Stimulated activated CD8-positive, alpha-beta memory T cell treated with anti-CD3 and anti-CD28 coated beads, Interleukin-2, amount 100 ng/mL, for 1 hour (primary cell): Measurements from ENCODE around the gene POLR3B.
"Not testable (repeated sequence)": the region's sequence is repeated elsewhere in the genome, so short reads cannot be mapped to it uniquely, and the experiment has no call there.

Source experiments
- DNase-seq, 2 donors: peaks; one replicate each; pipeline ENCODE4 v3.0.0-alpha.2; 2020; ENCODE audit warnings: low read depth in 2 of 2

The POLR3B gene

DNA sequence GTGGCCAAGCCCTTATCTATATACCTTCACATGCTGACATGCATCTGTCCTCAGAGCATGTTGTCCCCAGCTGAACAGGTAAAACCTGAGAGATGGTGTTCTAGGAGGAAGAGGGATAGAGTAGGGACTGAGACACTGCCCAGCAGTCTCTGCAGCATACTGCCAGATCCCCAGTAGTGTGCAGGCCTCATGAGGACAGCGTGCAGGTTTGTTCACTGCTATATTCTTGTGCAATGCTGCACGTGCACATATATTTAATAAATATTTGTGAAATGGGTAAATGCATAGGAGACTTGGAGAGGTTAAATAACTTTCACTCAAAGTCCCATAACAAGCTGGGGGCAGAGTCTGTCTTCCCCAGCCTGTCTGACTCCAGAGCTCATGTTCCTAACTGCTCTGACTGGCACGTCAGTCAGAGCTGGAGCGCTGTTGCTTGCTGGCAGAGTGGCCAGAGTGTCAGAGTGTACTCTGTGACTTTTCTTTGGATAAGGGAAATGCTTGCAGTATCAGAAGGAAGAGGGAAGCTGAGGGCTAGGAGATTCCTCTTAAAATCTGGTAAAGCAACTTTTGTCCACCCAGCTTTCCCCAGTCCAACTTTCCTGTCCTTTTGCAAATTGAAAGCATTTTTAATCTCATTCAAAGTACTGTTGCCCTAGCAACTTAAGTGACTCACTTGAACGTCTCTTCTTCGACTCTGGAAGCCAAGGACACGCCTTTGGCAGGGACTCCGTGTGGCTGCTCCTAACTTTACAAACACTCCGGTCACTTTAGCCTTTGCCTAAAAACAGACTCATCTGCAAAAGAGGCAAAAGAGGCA, 14.9 kb upstream of the POLR3B start:
- no peak for DNase-seq

DNA sequence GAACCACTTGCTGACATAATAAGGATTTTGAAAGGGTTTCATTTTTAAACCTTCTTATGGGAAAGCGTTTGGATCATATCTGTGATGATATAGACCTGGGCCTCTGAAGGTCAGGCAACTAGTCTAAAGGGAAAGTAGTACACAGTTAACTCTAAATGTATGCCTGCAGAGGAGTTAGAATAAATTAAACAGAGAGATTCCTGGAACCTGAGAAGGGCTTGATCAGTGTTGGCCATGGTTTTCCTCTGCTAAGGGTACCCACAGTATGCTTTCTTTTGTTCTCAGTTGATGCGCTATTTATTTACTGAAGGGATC, 14.4 kb upstream of the POLR3B start:
- no peak for DNase-seq

DNA sequence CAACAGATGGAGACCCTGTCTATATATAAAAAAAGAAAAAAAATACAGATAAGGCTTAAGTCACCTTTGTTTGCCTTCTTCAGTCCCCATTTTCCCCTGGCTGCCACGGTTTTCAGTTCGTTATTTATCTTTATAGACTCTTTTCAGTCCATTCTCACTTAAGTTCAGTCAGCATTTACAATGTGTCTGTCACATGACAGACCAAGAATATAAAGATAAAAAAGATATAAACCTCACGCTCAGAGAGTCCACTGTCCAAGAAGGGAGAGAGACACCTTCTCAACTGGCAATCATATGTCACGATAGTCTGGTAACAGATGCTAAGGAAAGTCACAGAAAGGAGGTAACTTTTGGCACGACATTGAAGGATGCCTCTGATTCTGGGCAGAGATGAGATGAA, 13.4 kb upstream of the POLR3B start:
- no peak for DNase-seq

DNA sequence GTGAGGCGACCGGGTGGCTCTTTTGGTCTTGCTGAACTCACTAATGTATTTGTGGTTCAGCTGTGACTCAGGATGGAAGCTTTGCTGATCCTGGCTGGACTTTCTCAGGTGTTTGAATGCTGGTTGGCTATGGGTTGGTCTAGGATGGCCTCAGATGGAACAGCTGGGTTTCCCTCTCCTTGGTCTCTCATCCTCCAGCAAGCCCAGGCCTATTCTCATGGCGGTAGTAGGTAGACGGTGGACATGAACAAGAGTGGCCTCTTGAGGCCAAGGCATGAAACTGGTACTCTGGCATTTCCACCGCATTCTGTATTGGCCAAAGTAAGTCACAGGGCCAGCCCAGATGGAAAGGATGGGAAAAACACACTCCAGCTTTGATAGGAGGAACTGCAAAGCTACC, 11.8 kb upstream of the POLR3B start:
- no peak for DNase-seq

DNA sequence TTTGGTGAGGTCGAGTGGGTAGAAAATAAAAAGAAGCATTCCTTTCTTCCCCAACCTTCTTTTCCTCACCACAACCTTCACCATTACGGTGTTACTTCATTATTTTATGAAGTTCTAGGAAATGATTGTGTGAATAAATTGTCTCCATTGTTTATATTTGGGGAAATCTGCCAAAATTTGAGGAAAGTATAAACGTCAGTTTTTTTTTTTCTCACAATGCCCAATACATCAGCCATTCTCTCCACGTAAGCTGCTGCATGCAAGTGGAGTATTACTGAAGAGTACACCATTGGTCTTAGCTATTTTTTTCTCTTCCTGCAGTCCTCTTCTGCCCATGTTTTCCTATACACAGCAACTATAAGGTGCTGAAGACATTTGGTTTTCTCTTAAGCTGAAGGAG, 9.1 kb upstream of the POLR3B start:
- no peak for DNase-seq

DNA sequence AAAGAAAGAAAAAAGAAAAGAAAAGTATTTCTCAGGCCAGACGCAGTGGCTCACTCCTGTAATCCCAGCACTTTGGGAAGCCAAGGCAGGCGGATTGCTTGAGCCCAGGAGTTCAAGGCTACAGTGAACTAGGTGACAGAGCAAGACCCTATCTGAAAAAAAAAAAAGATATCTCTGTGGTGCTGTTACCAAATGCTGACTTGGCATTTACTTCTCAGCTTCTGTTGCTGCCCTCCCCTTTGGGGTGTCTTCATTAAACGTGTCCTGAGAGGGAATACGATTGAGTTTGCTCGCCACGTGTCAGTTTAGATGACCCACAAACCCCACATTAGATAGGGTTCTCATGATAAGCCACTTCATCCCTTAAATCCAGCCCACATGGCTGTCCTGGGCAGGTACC, 4.4 kb upstream of the POLR3B start:
- DNase-seq: no peak

DNA sequence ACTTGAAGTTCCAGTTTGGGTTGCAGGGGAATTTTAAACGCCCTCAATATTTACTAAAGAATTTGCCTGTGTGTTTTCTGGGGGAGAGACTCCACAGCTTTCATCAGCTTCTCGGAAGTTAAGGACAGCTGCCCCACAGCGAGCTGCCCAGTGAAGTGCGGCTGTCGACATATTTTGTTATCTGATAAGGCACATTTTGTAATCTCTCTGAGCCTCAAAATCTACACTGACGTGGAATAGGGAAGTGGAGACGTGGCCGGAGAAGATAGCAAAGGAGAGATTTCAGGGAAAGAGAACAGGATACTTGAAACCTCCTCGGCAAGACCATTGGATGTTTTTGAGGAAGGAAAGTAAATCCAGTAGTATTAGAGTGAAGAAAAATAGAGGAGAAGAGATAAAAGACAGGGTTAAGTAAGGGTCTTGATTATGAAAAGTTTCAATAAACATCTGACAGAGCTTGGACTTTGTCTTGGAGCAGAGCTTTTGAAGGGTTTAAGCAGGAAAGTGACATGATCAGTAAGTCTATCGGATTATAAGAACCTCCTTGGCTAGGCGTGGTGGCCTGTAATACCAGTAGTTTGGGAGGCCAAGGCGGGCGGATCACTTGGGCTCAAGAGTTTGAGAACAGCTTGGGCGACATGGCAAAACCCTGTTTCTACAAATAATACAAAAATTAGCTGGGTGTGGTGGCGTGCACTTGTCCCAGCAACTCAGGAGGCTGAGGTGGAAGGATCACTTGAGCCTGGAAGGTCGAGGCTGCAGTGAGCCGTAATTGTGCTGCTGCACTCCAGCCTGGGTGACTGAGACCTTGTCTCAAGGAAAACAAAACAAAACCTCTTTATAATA, 1.1 kb downstream of the POLR3B start:
- no peak for DNase-seq

DNA sequence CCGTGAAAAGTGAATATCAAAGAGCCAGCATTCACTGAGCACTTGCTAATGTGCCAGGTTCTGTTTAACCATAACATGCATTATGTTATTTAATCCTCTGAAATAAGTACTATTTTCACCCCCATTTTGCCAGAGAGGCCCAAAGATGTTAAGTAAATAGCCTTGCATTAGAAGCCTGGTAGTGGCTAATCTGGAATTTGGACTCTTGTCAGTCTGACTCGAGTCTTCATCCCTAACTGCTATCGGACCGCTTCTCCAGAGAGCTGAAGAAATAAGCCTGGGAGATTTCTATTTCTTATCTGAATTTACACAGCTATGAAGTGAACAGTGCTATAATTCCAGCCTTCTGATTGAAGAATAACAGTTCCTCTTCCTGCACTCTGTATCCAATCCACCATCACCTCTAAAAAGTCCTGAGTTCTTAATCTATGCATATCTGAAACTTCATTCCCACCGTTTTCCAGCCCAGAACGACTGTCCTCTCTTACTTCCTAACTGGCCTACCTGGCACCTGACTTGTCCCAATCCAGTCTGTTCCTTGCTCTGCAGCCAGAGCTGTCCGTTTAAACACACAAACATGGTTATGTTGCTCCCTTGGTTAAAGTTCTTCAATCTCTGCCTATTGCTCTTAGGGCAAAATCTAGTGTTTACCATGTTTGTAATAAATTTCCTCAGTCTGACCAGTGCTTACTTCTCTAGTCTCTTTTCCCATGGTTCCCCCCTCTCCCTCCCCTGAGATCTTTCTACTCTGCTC, 2.3 kb downstream of the POLR3B start:
- no peak for DNase-seq

DNA sequence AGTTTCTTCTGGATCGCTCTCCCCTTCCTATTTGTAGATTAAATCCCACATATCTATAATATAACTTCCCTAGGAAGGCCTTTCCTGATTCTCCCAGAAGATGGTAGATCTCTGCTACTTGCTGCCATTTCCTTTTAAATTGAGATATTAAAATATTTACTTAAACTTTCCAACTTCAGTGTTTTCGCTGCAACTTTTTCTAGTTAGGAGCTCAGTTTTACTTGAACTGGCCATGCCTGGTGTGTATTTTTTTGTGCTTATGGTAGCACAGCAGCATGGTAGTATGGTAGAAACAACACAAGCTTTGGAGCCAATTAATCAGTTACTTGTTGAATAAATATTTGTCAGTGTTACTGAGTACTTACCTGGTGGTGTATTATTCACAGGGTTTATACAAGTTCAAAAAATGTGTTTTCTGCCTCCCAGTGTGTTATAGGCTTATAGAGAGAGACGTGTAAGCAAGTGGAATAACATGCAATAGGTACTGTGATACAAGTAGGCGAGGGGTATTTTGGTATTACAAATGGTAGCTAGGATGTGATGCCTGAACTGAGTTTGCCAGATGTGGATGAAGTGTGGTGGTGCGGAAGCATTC, 2.9 kb downstream of the POLR3B start:
- DNase-seq: no peak

DNA sequence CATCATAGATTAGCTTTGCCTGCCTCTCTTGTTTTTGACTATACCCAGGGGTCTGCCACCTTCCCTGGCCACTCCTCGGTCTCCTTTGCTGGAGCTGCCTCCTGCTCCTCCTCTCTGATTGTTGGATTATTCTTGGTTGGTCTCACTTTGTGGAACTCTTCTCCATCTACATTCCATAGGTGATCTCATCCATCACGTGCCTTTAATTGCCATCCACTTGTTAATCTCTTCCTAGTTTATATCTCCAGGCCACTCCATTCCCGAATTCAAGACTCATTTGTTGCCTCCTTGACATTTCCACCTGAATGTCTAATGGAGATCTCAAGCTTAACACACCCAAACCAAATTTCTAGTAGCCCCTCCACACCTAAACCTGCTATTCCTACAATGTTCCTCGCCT, 5.4 kb downstream of the POLR3B start:
- no peak for DNase-seq

DNA sequence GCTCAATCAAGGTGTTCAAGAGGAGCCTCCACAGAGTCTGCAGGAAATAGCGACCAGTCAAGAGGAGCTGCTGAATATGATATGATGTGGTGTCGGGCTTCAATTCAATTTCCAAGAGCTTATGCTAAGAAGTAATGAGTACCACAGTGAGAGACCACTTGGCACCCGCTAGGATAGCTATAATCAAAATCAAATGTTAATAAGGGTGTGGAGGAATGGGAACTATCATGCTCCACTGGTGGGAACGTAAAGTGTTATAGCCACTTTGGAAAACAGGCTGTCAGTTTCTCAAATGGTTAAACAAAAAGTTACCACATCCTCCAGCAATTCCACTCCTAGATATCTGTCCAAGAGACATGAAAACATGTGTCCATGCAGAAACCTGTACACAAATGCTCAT, 6.7 kb downstream of the POLR3B start:
- no peak for DNase-seq

DNA sequence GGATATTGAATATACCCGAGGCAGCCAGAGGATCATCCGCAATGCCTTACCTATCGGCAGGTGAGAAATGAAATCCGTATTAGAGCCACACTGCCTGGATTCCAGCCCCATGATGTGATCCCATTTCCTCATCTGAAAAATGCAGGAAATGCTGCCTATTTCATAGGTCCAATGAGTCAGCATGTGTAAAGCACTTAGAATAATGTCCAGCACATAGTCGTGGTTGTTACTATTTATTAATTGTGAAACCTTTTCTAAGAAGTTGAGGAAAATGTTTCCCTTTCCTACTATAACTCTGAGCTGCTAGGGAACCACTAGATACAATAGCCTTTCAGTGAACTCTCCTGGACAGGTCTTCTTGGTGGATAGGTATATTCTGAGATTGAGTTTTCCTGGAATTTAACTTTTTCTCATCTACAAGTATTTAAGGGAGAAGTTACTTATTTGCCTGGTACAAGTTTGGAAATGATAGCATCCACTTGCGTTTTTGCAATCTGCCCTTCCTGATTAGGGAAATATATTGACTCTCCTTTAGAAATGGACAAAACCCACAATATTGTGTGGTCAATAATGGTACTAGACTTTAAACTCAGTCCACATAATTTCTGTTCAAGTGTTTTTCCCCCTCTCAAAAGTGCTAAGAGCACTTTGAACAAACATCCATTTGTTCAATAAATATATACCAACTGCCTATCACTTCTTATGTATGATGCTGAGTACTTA, 12.2 kb downstream of the POLR3B start:
- no peak for DNase-seq

DNA sequence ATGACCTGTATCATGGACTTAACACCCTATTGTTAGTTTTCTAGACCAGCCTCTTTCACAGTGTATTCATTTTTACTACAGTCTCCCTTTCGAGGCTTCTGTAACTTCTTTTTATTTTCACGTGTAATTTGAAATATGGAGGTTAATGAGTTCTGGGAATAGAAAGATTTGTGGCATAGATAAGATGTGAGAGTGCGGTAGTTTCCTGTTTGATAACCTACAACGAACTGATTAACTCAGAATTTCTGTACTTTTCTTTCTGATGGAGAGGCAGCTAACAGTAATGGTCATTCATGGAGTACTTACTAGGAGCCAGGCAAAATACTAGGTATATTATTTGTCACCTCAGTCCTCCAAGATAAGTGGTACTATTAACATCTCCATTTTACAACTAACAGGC, 21.2 kb downstream of the POLR3B start:
- DNase-seq: no peak

DNA sequence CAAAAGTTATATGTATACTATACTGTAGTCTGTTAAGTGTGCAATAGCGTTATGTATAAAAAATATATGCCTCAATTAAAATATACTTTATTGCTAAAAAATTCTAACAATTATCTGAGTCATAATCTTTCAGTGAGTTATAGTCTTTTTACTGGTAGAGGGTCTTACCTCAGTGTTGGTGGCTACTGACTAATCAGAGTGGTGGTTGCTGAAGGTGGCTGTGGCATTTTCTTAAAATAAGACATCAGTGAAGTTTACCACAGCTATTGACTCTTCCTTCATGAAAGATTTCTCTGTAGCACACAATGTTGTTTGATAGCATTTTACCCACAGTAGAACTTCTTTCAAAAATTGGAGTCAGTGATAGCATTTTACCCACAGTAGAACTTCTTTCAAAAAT, 23.4 kb downstream of the POLR3B start:
- no peak for DNase-seq

DNA sequence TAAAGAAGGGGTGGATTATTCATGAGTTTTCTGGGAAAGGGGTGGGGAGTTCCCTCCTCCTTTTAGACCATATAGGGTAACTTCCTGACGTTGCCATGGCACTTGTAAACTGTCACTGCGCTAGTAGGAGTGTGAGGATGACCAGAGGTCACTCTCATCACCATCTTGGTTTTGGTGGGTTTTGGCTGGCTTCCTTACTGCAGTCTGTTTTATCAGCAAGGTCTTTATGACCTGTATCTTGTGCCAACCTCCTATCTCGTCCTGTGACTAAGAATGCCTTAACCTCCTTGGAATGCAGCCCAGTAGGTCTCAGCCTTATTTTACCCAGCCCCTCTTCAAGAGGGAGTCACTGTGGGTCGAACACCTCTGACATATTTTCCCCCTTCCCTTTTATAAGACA, 24.3 kb downstream of the POLR3B start:
- DNase-seq: not testable (repeated sequence)

DNA sequence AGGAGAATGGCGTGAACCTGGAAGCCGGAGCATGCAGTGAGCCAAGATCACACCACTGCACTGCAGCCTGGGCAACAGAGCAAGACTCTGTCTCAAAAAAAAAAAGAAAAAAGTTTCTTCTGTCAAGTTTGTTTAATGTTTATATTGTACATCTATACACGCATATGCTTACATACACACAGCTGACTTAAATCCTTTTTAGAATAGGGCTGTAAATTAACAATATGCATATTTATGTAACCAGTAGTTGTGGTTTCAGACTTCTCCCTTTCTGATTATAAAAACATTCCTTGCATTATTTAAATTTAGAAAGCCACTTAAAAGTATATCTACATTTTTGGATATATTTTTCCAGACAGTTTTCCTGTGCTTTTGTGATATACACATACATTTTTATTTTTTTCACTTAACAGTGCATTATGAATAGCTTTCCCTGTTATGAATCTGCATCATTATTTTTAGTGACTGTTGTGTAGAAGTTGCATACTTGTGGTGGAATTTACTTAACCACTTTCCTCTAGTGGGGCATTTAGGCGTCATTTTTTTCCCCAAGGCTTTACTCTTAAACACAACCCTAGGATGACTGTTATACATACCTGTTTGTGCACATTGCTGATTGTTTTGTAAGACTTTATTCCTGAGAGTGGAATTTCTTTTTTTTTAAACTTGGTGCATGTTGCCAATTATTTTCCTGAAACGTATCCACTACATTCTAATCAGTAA, 29.4 kb downstream of the POLR3B start:
- no peak for DNase-seq

DNA sequence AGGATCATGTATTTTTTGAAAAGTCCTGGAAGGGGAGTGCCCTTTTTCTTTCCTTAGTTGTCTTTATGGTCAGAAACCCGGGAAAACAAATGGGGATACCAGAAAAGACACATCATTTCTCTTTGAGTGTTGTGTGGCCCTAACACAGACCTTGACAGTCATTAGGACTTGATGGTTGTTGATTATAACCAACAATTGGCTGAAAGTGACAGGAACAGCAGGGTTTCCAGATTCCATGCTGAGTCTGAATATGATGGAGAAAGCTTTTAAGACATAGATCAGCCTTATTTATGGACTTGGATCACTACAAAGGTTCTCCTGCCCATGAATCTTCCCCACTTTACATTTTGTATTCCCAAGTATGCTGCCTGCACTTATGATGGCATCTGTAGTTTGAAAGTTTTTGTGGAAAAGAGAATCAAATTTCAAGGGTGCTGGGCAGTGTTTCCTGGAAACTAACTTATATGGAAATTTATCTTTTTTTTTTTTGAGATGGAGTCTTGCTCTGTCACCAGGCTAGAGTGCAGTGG, 30.4 kb downstream of the POLR3B start:
- no peak for DNase-seq

DNA sequence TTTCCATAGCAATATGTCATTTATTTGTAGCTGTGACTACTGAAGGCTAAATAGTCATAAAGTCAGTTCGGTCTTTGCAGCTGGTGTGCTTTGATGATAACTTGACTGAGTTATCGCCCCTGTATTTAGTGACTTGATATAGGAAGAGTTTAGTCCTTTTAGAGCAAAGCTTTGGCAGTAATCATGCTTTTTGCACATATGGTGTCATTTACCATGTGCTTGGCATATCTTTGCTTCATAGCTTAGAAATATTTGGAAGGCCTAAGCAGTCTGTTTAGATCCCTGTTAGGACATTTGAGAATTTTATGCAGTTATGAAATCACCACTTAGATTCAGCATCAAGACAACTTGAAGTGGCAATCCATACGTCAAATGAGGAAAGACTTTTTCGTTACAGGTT, 31.6 kb downstream of the POLR3B start:
- DNase-seq: no peak

DNA sequence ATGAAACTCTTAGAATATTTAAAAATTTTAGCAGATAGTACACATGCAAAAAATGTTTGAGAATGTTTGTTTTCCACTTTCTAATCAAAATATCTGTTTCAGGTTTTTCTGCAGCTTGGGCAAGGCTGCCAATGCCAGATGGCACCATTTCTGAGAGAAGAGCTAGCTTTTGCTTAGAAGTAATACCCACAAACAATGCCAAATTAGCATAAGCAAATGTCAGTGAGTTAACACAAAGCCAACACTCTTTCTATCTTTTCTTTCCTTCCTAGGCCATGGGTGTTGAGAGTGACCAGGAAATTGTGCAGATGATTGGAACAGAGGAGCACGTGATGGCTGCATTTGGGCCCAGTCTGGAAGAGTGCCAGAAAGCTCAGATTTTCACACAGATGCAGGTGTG, 35.2 kb downstream of the POLR3B start:
- DNase-seq: no peak

DNA sequence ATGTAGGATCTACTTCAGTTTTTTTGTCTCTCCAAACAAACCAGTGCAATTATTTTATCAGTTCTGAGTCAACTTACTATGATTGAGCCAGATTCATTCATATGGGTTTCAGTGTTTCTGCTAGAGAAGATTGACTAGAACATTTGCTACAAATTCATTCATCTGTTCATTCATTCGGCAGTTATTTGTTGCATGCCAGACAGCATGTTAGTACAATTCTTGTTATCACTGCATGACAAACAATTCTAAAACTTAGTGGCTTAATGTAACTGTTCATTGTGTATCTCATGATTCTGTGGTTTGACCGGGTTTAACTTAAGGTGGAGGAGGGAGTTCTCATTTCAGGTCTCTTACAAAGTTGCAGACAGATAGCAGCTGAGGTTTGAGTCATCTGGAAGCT, 52.3 kb downstream of the POLR3B start:
- no peak for DNase-seq

DNA sequence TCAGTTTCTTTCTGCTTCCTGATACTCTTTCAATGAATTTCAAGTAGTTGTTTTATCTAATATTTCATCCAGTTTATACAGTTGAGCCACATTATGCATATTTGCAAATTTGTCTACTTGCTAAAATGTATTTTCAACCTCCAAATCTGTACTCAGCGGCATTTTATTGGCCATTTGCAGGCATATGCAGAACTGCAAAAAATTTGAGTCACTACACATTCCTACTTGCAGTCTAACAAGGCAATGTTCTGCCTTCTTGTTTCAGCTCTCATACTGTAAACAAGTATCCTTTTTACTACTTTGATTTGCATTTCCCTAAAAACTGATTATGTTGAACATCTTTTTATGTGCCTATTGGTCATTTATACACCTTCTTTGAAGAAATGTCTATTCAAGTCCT, 55.0 kb downstream of the POLR3B start:
- DNase-seq: no peak
